Measurements from ENCODE around the gene CAMSAP1.

Gene CAMSAP1

DNA sequence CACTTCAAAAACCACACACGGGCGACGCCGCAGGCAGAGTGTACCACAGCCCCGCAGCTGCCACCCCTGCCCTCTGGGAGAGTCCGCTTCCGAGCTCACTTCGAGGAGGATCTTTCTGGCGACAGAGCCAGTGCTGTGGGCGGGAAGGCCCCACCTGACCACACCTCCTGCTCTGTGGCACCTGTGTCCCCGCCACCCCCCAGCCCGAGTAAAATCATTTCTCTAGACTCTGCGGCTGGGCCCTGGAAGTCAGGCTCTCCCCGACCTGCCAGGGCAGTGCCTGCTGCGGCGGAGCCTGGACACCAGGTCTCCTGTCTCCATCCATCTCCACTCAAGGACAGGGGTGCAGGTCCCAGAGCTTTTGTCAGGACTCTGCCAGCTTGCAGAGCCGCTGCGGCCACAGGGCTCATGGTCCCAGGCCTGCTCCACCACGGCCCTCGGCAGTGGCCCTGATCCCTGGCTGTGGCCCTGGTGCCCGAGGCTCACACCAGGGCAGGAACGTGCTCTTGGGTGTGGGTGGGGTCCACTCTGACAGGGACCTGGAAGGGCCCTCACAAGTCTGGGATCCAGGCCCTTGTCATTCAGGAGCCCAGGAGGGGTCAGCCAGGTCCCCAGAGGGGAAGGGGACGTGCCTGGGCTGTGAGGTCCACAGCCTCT lies 20.9 kb upstream of the CAMSAP1 start:
- no peak for TF ChIP-seq CTCF (IDR thresholded peaks at IDR 0.05; ENCODE audit: control insufficient read depth, extremely low read depth, insufficient read depth)
- H3K4me3 ChIP-seq (ENCODE audit: low read depth, low read length) = no peak overlapping the region
- DNase-seq (ENCODE audit: low read depth) = no peak

DNA sequence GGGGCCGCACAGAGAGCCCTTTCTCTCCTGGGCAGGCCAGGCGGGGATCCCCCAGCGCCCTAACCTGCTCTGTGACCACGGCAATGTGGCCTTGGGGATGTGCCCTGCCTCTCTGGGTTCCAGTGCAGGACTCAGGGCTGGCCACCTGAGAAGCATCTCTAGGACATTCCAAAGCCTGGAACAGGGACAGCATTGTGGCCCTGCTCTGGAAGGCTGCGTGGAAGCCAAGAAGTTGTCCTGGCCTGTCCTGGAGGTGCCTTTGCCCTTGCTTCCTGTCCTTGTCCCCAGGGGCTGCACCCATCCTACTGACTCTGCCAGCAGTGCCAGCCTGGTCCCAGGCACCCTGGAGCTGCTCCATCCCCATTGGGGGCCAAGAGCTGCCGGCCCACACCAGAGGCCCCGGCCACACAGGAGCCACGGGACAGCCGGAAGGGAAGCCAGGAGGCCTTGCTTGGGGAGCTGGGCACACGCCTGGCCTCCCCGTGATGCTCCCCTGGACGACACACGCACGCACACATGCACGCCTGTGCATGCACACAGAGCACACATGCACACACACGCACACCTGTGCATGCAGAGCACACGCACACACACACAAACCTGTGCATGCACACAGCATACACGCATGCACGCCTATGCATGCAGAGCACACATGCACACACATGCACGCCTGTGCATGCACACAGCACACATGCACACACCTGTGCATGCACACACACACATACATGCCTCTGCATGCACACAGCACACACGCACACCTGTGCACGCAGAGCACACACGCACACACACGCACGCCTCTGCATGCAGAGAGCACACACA lies 20.1 kb upstream of the CAMSAP1 start:
- no peak for TF ChIP-seq CTCF (IDR thresholded peaks at IDR 0.05; ENCODE audit: control insufficient read depth, extremely low read depth, insufficient read depth)
- no peak overlapping the region for H3K4me3 ChIP-seq (ENCODE audit: low read depth, low read length)
- DNase-seq (ENCODE audit: low read depth) = no peak

DNA sequence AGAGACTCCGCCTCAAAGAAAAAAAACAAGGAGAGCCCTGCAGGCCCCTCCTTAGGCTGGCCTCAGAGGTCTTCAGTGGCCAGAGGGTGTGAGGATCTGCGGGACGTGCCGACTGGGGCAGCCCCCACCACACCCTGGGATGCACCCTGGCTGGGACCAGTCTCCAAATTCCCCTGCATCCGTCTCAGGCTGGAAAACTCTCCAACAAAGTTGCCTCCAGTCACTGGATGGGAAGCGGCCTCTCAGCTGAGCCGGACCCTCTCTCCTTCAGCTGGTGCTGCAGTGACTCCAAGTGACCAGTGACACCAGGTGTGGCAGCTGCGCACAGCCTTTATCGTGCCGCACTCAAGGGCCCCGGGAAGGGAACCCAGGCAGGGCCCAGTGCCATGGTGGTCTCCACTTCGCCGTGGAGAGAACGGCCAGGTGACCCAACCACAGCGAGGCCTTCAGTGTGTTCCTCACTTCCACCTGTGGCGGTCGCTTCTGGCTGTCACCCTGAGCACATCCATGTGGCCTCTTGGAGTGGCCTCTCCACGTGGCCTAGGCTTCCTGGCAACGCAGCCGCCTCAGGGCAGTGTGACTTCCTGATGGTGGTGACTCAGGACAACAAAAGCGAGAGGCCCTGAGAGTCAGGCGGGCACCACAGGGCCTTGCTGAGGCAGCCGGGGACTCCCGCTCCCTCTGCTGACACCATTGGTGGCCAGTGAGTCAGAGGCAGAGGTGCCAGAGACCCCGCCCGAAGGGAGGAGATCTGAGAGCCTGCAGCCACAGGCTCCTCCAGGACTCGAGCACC lies 19.3 kb upstream of the CAMSAP1 start:
- DNase-seq (ENCODE audit: low read depth) = no peak
- no peak overlapping the region for H3K4me3 ChIP-seq (ENCODE audit: low read depth, low read length)
- TF ChIP-seq CTCF (IDR thresholded peaks at IDR 0.05; ENCODE audit: control insufficient read depth, extremely low read depth, insufficient read depth) = no peak

DNA sequence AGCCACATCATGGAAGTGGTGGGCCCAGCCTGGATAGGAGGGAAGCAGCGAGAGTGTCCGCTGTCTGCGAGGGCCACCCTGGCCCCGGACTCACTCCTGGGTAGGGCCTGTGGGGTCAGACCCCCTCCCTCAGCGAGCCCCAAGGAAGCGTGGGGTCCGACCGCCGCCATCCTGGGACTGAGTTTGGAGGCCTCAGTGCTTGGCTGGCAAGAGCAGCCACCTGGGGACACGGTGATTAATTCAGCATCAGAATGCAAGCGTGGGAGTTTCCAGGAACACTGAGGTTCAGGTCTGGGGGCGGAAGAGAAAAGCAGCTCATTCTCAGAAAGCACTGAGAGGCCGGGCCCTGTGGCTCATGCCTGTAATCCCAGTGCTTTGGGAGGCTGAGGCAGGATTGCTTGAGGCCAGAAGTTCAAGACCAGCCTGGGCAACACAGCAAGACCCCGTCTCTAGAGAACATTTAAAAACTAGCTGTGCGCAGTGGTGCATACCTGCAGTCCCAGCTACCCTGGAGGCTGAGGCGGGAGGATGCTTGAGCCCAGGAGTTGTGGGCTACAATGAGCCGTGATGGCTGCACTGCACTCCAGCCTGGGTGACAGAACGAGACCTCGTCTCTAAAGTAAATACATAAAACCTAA lies 18.3 kb upstream of the CAMSAP1 start:
- DNase-seq (ENCODE audit: low read depth) = no peak
- no peak for TF ChIP-seq CTCF (IDR thresholded peaks at IDR 0.05; ENCODE audit: control insufficient read depth, extremely low read depth, insufficient read depth)
- no peak overlapping the region for H3K4me3 ChIP-seq (ENCODE audit: low read depth, low read length)

- no peak overlapping the region for H3K4me3 ChIP-seq (ENCODE audit: low read depth, low read length)
- no peak for DNase-seq (ENCODE audit: low read depth)
- no peak for TF ChIP-seq CTCF (IDR thresholded peaks at IDR 0.05; ENCODE audit: control insufficient read depth, extremely low read depth, insufficient read depth)
Measured at GRCh38 chr9:135924628-135925338, 17.4 kb upstream of the CAMSAP1 start.

GRCh38 chr9:135923508-135923907 lies 16.2 kb upstream of the CAMSAP1 start:
- DNase-seq (ENCODE audit: low read depth) = no peak
- TF ChIP-seq CTCF (IDR thresholded peaks at IDR 0.05; ENCODE audit: control insufficient read depth, extremely low read depth, insufficient read depth) = no peak
- no peak overlapping the region for H3K4me3 ChIP-seq (ENCODE audit: low read depth, low read length)
